Caco-2 (cell line): ENCODE data around the gene RABGAP1L. TPM values are rescaled to one million over a fixed set of nuclear protein-coding genes. Genes with fewer than 3 reads are reported as not detected.

Source experiments
- BruUV-seq: library from RNA; stranded (reverse); fragments of 400-500 nt; replicated peaks from 2 replicates; lab custom pipeline; 2021; lab: Mats Ljungman, UMichigan
- CTCF ChIA-PET: fragments of 300-600 bp; sonication (Branson Sonifier 250); formaldehyde crosslinking; loops from one replicate; lab custom pipeline; 2022; ENCODE audit warnings: antibody characterized with exemption; lab: Charles Lee
- POLR2A ChIA-PET: fragments of 300-600 bp; sonication (Branson Sonifier 250); formaldehyde crosslinking; loops from one replicate; lab custom pipeline; 2022; ENCODE audit warnings: antibody characterized with exemption; lab: Charles Lee
- DNase-seq, 2 experiments: peaks; one replicate each; pipeline versions ENCODE4 v3.0.0 to v3.0.0-alpha.2; 2020 to 2022
- H3K27me3 ChIP-seq: replicated peaks from 2 replicates; pipeline ENCODE4 v1.6.0; 2011; ENCODE audit warnings: low read length; ENCODE audit not compliant: control insufficient read depth, insufficient read depth
- H3K36me3 ChIP-seq: 2 replicates; pipeline ENCODE4 v1.5.1; 2011; ENCODE audit warnings: low read length; ENCODE audit not compliant: control insufficient read depth, insufficient read depth
- H3K4me1 ChIP-seq: fragments of 250-450 bp; sonication (Bioruptor Pico); 2 replicates; pipeline ENCODE4 v1.5.1; 2020; ENCODE audit warnings: mild to moderate bottlenecking
- H3K4me3 ChIP-seq: 2 replicates; pipeline ENCODE4 v1.5.1; 2011; ENCODE audit warnings: low read depth, mild to moderate bottlenecking, control low read depth, low read length
- H3K9me3 ChIP-seq: fragments of 250-450 bp; sonication (Bioruptor Pico); 2 replicates; pipeline ENCODE4 v1.5.1; 2020; ENCODE audit warnings: mild to moderate bottlenecking, moderate library complexity
- H3K27ac Mint-ChIP-seq: one replicate; pipeline ENCODE4 v1.8.0; 2022; ENCODE audit warnings: mixed read lengths; ENCODE audit not compliant: unreplicated experiment
- H3K27me3 Mint-ChIP-seq: one replicate; pipeline ENCODE4 v1.8.0; 2022; ENCODE audit warnings: mixed read lengths; ENCODE audit not compliant: insufficient read depth, unreplicated experiment
- H3K36me3 Mint-ChIP-seq: one replicate; pipeline ENCODE4 v1.8.0; 2022; ENCODE audit warnings: mild to moderate bottlenecking, mixed read lengths; ENCODE audit not compliant: insufficient read depth, unreplicated experiment
- H3K4me1 Mint-ChIP-seq: one replicate; pipeline ENCODE4 v1.8.0; 2022; ENCODE audit warnings: low read depth, mixed read lengths; ENCODE audit not compliant: unreplicated experiment
- H3K4me3 Mint-ChIP-seq: one replicate; pipeline ENCODE4 v1.8.0; 2022; ENCODE audit warnings: mild to moderate bottlenecking, moderate library complexity, mixed read lengths; ENCODE audit not compliant: unreplicated experiment
- H3K9me3 Mint-ChIP-seq: one replicate; pipeline ENCODE4 v1.8.0; 2022; ENCODE audit warnings: mixed read lengths; ENCODE audit not compliant: unreplicated experiment
- intact Hi-C: fragments of 100-400 bp; cut with micrococcal nuclease; formaldehyde crosslinking; loops from one replicate; pipeline ENCODE4 v1.10.0; 2022; ENCODE audit not compliant: unreplicated experiment
- total RNA-seq: library from RNA; stranded (reverse); gene quantifications from 2 replicates; pipeline ENCODE4 v1.2.3, GENCODE V29; 2022
- TF ChIP-seq, protein P1 (sequence below), 2 experiments: fragments of 200-600 bp in 1 of 2; IDR thresholded peaks; 1 replicate in 1 of 2; 2 replicates in 1 of 2; pipeline versions ENCODE4 v1.5.1 to v1.8.0; 2011 to 2022; ENCODE audit warnings: antibody characterized with exemption in 1 of 2, control low read depth in 1 of 2, inconsistent platforms in 1 of 2, low read depth in 1 of 2, low read length in 1 of 2, mild to moderate bottlenecking in 1 of 2, moderate library complexity in 1 of 2; ENCODE audit not compliant: insufficient read depth in 1 of 2, severe bottlenecking in 1 of 2, unreplicated experiment in 1 of 2

Gene RABGAP1L
- total RNA-seq, 1 experiment from 2014 or later, result 20.3 TPM

- DNase-seq, result no peak
- Histone ChIP-seq H3K4me3 (no peak overlapping the region), H3K36me3 (no peaks in the 10 kb centered on the region), H3K27me3 (no peaks in the 10 kb centered on the region), H3K4me1 (peaks cover 8% of the 10 kb centered on the region; the same call in 1 of the 2 replicates), H3K9me3 (no peaks in the 10 kb centered on the region)
- CTCF ChIA-PET, result no interaction called here
- H3K27ac Mint-ChIP-seq, result no peak overlapping the region
- H3K27me3 Mint-ChIP-seq, result no peaks in the 10 kb centered on the region
- H3K9me3 Mint-ChIP-seq, result no peaks in the 10 kb centered on the region
- TF ChIP-seq, protein P1, sequence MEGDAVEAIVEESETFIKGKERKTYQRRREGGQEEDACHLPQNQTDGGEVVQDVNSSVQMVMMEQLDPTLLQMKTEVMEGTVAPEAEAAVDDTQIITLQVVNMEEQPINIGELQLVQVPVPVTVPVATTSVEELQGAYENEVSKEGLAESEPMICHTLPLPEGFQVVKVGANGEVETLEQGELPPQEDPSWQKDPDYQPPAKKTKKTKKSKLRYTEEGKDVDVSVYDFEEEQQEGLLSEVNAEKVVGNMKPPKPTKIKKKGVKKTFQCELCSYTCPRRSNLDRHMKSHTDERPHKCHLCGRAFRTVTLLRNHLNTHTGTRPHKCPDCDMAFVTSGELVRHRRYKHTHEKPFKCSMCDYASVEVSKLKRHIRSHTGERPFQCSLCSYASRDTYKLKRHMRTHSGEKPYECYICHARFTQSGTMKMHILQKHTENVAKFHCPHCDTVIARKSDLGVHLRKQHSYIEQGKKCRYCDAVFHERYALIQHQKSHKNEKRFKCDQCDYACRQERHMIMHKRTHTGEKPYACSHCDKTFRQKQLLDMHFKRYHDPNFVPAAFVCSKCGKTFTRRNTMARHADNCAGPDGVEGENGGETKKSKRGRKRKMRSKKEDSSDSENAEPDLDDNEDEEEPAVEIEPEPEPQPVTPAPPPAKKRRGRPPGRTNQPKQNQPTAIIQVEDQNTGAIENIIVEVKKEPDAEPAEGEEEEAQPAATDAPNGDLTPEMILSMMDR (IDR thresholded peaks at IDR 0.05; ENCODE audit: insufficient read depth in 1 of 2, low read depth in 1 of 2, low read length in 1 of 2, severe bottlenecking in 1 of 2, unreplicated experiment in 1 of 2), result no peak
- POLR2A ChIA-PET, result no interaction called here
- H3K4me3 Mint-ChIP-seq, result no peak overlapping the region
- no TSS peak for BruUV-seq
- H3K4me1 Mint-ChIP-seq, result peaks cover 6% of the 10 kb centered on the region
- intact Hi-C loops, result no loop called here
- H3K36me3 Mint-ChIP-seq, result peaks cover 12% of the 10 kb centered on the region
Measured at GRCh38 chr1:174242856-174243255, 83.5 kb downstream of the RABGAP1L start.

DNA sequence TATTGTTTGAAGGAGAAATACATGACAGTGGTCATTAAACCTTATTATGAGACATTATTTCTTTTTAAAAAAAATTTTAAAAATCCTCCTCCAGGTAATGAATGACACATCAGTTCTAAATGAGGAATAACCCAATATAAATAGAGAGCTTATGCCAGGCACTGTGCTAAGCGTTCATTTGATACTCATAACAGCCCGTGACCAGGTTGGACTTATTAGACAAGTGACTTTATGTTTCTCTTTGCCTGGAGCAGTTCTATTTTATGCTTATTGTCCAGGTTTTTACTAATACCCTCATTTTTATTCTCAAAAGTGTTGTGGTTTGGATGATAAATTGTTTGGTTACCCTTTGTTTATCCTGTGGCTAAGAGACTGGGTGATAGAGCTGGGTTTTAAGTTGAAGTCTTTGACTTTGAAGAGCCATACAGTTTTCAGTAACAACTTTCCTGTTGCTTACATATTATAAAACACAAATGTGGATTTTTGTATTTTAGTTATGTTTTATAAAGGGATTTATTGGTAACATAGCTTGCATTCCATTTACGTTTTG, 84.2 kb downstream of the RABGAP1L start:
- H3K9me3 ChIP-seq, result no peaks in the 10 kb centered on the region
- ChIA-PET POLR2A (no interaction called here), CTCF (no interaction called here)
- Mint-ChIP-seq H3K27ac (no peak overlapping the region), H3K4me1 (peaks cover 6% of the 10 kb centered on the region), H3K27me3 (no peaks in the 10 kb centered on the region), H3K9me3 (no peaks in the 10 kb centered on the region), H3K36me3 (peaks cover 12% of the 10 kb centered on the region), H3K4me3 (no peak overlapping the region)
- intact Hi-C loops, result no loop called here
- peaks cover 8% of the 10 kb centered on the region; the same call in 1 of the 2 replicates for H3K4me1 ChIP-seq
- no TSS peak for BruUV-seq
- no peaks in the 10 kb centered on the region for H3K27me3 ChIP-seq
- DNase-seq, result no peak
- TF ChIP-seq, protein P1 (IDR thresholded peaks at IDR 0.05; ENCODE audit: insufficient read depth in 1 of 2, low read depth in 1 of 2, low read length in 1 of 2, severe bottlenecking in 1 of 2, unreplicated experiment in 1 of 2), result no peak
- no peaks in the 10 kb centered on the region for H3K36me3 ChIP-seq
- H3K4me3 ChIP-seq, result no peak overlapping the region

DNA sequence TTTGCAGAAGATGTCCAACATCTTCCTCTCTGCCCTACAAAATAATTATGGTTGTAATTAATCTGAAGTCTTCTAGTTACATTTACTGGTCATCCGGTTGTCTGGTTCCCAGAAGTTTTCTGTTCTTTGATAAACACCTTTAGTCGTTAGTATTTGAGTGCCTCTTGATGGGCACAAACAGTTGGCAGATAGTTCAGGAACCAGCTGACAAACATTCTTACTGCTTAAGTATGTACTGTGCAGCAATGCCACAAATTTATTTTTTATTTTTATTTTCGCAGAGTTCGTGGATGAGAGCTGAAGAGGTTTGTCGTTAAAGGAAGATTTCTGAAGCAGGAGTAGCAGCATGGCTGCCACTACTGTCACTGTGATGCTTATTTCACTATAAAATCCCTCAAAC, 84.7 kb downstream of the RABGAP1L start:
- H3K36me3 Mint-ChIP-seq, result peaks cover 11% of the 10 kb centered on the region
- no peaks in the 10 kb centered on the region for H3K9me3 Mint-ChIP-seq
- DNase-seq, result no peak
- no peak overlapping the region for H3K27ac Mint-ChIP-seq
- POLR2A ChIA-PET, result no interaction called here
- CTCF ChIA-PET, result no interaction called here
- no peaks in the 10 kb centered on the region for H3K27me3 Mint-ChIP-seq
- no peak overlapping the region for H3K4me3 Mint-ChIP-seq
- Histone ChIP-seq H3K27me3 (no peaks in the 10 kb centered on the region), H3K9me3 (no peaks in the 10 kb centered on the region), H3K36me3 (no peaks in the 10 kb centered on the region), H3K4me3 (no peak overlapping the region), H3K4me1 (peaks cover 8% of the 10 kb centered on the region; the same call in 1 of the 2 replicates)
- TF ChIP-seq, protein P1 (IDR thresholded peaks at IDR 0.05; ENCODE audit: insufficient read depth in 1 of 2, low read depth in 1 of 2, low read length in 1 of 2, severe bottlenecking in 1 of 2, unreplicated experiment in 1 of 2), result no peak
- intact Hi-C loops, result no loop called here
- H3K4me1 Mint-ChIP-seq, result peaks cover 6% of the 10 kb centered on the region
- no TSS peak for BruUV-seq
